Measurements from ENCODE around the gene NCOR2.

DNA sequence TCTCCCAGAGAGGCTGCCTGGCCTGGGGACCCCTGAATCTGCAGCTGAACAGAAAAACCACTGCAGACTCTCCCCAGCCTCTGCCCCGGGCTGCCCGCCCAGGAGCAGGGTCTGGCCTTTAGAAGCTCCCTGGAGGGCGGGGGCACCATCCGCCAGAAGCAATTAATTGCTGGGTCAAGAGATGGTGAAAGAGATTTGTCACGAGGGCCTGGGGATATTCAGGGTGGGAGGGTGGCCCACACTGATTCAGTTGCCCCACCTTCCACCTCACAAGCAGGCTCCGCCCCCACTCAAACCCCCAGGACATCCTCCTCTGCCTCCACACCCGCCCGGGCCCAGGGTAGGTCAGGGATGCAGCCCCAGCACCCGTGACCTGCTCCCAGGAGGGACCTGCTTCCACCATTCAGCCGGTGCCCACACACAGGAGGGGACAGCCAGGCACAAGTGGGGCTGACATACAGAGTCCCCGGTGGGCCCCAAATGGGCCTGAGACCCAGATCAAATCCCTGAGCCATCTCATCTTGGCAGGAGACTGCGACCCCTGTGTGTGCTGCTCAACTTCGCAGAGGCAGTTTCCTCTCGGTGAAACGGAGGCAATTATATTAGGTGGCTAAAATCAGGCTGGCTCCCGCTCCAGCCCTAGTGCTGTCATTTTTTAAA is 23.0 kb downstream of the NCOR2 start:
- TF ChIP-seq EGR1 (IDR thresholded peaks at IDR 0.05; ENCODE audit: borderline replicate concordance, low read depth, low read length) = no peak
- TF ChIP-seq, protein P1, sequence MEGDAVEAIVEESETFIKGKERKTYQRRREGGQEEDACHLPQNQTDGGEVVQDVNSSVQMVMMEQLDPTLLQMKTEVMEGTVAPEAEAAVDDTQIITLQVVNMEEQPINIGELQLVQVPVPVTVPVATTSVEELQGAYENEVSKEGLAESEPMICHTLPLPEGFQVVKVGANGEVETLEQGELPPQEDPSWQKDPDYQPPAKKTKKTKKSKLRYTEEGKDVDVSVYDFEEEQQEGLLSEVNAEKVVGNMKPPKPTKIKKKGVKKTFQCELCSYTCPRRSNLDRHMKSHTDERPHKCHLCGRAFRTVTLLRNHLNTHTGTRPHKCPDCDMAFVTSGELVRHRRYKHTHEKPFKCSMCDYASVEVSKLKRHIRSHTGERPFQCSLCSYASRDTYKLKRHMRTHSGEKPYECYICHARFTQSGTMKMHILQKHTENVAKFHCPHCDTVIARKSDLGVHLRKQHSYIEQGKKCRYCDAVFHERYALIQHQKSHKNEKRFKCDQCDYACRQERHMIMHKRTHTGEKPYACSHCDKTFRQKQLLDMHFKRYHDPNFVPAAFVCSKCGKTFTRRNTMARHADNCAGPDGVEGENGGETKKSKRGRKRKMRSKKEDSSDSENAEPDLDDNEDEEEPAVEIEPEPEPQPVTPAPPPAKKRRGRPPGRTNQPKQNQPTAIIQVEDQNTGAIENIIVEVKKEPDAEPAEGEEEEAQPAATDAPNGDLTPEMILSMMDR (IDR thresholded peaks at IDR 0.05; ENCODE audit: control extremely low read depth in 1 of 3, insufficient read depth in 1 of 3, low read depth in 1 of 3, low read length in 3 of 3) = no peak
- TF ChIP-seq, protein P2, sequence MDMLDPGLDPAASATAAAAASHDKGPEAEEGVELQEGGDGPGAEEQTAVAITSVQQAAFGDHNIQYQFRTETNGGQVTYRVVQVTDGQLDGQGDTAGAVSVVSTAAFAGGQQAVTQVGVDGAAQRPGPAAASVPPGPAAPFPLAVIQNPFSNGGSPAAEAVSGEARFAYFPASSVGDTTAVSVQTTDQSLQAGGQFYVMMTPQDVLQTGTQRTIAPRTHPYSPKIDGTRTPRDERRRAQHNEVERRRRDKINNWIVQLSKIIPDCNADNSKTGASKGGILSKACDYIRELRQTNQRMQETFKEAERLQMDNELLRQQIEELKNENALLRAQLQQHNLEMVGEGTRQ (IDR thresholded peaks at IDR 0.05; ENCODE audit: low read length) = no peak
- TF ChIP-seq TBP (IDR thresholded peaks at IDR 0.05; ENCODE audit: low read depth, low read length) = no peak
- no peak for TF ChIP-seq SAP30 (IDR thresholded peaks at IDR 0.05; ENCODE audit: insufficient read depth, insufficient replicate concordance, low read length)
- no peak for TF ChIP-seq POLR2A (IDR thresholded peaks at IDR 0.05; ENCODE audit: control extremely low read depth in 1 of 2, low read depth in 2 of 2, low read length in 2 of 2)
- TF ChIP-seq SRF (IDR thresholded peaks at IDR 0.05; ENCODE audit: low read depth, low read length) = no peak
- no peak for TF ChIP-seq POLR2AphosphoS5 (IDR thresholded peaks at IDR 0.05; ENCODE audit: low read depth, low read length)
- no peak for TF ChIP-seq CHD1 (IDR thresholded peaks at IDR 0.05; ENCODE audit: low read depth, low read length)
- TF ChIP-seq GABPA (IDR thresholded peaks at IDR 0.05; ENCODE audit: borderline replicate concordance, insufficient read depth, low read length) = no peak

Measured in H1 (cell line).